Heart left ventricle (tissue), 13 donors: ENCODE measurements around the gene ST6GALNAC4.

Experiments
- POLR2A ChIP-seq, 2 donors: fragments of 450-650 bp; IDR thresholded peaks; one replicate each; pipeline ENCODE4 v1.6.1; 2017; ENCODE audit warnings: antibody characterized with exemption in 2 of 2, mild to moderate bottlenecking in 2 of 2, moderate library complexity in 2 of 2
- TF ChIP-seq, protein P1 (sequence below), 12 donors: fragments of 200-600 bp; sonication (generic) in 4 of 12; IDR thresholded peaks; one replicate each; pipeline versions ENCODE4 v1.5.0 to v1.8.0; 2018 to 2022; ENCODE audit warnings: antibody characterized with exemption in 12 of 12, mild to moderate bottlenecking in 5 of 12
- donor health status: ischemic (EF 13 %, LVEDD 7.1; RV severe dilation, severe dysfunction).
- donor health status: DM: no; HTN: yes; CAD: no.
- donor health status: DM: no; HTN: no; CAD: no.
- donor health status: ischemic (EF 25% LVEDD 6.9; RV normal size, moderate dysfunction).
- donor health status: ischemic (EF 25% LVEDD 5.7; RV mildly dilated, moderate dysfunction).
- donor health status: ischemic (EF 35%, LVEDD 5.7; RV mildly dilated, moderate dysfunction).
- donor health status: nonischemic (EF 11% LVEDD 7.7; RV severe dilation, severe dysfunction).
- donor health status: DM: yes; HTN: yes; CAD: no.
- donor health status: PGD.
- donor health status: ischemic (EF 29% LVEDD 5.4; RV normal size, mild dysfunction).
- donor health status: nonischemic (EF 23%, LVEDD 6.1; RV moderate dilation, normal function).

DNA sequence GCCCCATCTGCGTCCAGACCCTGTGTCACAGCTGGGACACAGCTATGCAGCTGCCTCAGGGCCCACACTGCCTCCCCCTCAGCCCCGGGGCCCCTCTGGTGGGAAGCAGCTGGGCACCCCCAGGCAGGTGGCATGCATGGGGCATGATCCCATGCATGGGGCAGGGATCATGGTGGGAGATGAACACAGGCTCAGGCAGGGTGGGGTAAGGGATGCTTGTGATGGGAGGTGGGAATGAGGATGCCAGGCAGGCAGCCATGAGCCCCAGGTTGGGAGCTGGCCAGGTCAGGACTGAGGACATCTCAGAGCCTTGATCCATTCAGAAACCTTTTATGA lies 44.3 kb upstream of the ST6GALNAC4 start:
- TF ChIP-seq, protein P1, sequence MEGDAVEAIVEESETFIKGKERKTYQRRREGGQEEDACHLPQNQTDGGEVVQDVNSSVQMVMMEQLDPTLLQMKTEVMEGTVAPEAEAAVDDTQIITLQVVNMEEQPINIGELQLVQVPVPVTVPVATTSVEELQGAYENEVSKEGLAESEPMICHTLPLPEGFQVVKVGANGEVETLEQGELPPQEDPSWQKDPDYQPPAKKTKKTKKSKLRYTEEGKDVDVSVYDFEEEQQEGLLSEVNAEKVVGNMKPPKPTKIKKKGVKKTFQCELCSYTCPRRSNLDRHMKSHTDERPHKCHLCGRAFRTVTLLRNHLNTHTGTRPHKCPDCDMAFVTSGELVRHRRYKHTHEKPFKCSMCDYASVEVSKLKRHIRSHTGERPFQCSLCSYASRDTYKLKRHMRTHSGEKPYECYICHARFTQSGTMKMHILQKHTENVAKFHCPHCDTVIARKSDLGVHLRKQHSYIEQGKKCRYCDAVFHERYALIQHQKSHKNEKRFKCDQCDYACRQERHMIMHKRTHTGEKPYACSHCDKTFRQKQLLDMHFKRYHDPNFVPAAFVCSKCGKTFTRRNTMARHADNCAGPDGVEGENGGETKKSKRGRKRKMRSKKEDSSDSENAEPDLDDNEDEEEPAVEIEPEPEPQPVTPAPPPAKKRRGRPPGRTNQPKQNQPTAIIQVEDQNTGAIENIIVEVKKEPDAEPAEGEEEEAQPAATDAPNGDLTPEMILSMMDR (IDR thresholded peaks at IDR 0.05): no peak
- no peak for TF ChIP-seq POLR2A (IDR thresholded peaks at IDR 0.05)
